HEK293 (cell line): ENCODE results near the gene KRTAP4-6.

Source experiments
- CTCF ChIP-seq: fragments of 450-650 bp; formaldehyde crosslinking; IDR thresholded peaks from 2 replicates; pipeline ENCODE4 v1.5.1; 2016; ENCODE audit warnings: missing biosample characterization, missing genetic modification characterization
- ELK4 ChIP-seq: IDR thresholded peaks from 2 replicates; pipeline ENCODE4 v1.6.1; 2011; ENCODE audit warnings: mild to moderate bottlenecking, low read depth, low read length, borderline replicate concordance
- GLIS1 ChIP-seq: fragments of 450-650 bp; formaldehyde crosslinking; IDR thresholded peaks from 2 replicates; pipeline ENCODE4 v1.5.1; 2016; ENCODE audit warnings: missing biosample characterization, missing genetic modification characterization
- KLF9 ChIP-seq: fragments of 450-650 bp; formaldehyde crosslinking; IDR thresholded peaks from 2 replicates; pipeline ENCODE4 v1.5.1; 2016; ENCODE audit warnings: missing biosample characterization, missing genetic modification characterization, low read depth
- SP2 ChIP-seq: fragments of 450-650 bp; formaldehyde crosslinking; IDR thresholded peaks from 2 replicates; pipeline ENCODE4 v1.5.1; 2016; ENCODE audit warnings: missing biosample characterization, missing genetic modification characterization
- YY1 ChIP-seq: fragments of 450-650 bp; formaldehyde crosslinking; IDR thresholded peaks from 2 replicates; pipeline ENCODE4 v1.5.1; 2018; ENCODE audit warnings: missing biosample characterization, missing genetic modification characterization
- ZNF658 ChIP-seq: fragments of 450-650 bp; formaldehyde crosslinking; IDR thresholded peaks from 2 replicates; pipeline ENCODE4; 2016; ENCODE audit warnings: missing biosample characterization, missing genetic modification characterization
- ZNF677 ChIP-seq: fragments of 450-650 bp; IDR thresholded peaks from 2 replicates; pipeline ENCODE4 v1.5.0; 2018; ENCODE audit warnings: missing biosample characterization, mild to moderate bottlenecking, missing genetic modification characterization, moderate library complexity
- ZNF777 ChIP-seq: fragments of 450-650 bp; formaldehyde crosslinking; IDR thresholded peaks from 2 replicates; pipeline ENCODE4 v1.5.1; 2017; ENCODE audit warnings: missing biosample characterization, missing genetic modification characterization, borderline replicate concordance
- TF ChIP-seq, protein P1 (sequence below): fragments of 450-650 bp; formaldehyde crosslinking; IDR thresholded peaks from 2 replicates; pipeline ENCODE4 v1.5.1; 2016; ENCODE audit warnings: missing biosample characterization, missing genetic modification characterization

DNA sequence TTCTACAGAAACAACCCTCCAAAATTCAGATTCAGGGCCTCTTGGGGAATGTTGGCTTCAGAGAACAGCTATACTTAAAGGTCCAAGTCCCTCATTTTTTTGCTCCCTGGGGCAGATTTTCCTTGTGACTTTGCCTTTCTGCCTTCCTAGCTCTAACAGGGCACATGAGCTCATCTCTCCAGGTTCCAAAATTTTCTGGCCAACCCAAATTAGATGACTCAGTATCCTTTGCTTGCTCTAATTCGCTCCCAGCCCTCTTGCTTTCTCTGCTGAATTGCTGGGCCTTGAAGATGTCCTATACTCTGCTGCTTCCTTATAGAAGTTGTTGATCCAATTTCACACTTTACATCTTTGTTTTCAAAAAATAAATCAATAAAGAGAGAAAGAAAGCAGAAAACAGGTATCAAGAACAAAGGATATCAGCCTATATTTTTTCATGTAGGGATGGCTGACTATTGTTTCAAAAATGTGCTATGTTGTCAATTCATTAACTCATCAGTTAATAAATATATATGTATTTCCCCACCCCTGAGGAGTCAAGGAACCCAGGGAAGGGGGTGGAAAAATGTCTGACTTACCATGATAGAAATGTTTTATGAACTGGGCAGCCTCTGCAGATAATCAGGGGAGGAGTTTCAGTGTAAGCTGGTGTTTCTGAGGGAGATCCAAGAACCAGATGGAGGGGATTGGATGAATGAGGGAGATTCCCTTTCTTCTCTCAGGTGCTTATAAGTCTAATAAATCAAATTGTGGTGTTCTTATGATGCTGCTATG is 38.7 kb upstream of the KRTAP4-6 start:
- TF ChIP-seq ZNF658 (tag by site-specific recombination) (no peak), YY1 (tag by site-specific recombination) (no peak), ZNF777 (tag by site-specific recombination) (no peak), SP2 (no peak), GLIS1 (tag by site-specific recombination) (no peak), KLF9 (tag by site-specific recombination) (no peak), CTCF (tag by site-specific recombination) (no peak), ZNF677 (tag by site-specific recombination) (no peak), ELK4 (no peak)
- TF ChIP-seq, protein P1, sequence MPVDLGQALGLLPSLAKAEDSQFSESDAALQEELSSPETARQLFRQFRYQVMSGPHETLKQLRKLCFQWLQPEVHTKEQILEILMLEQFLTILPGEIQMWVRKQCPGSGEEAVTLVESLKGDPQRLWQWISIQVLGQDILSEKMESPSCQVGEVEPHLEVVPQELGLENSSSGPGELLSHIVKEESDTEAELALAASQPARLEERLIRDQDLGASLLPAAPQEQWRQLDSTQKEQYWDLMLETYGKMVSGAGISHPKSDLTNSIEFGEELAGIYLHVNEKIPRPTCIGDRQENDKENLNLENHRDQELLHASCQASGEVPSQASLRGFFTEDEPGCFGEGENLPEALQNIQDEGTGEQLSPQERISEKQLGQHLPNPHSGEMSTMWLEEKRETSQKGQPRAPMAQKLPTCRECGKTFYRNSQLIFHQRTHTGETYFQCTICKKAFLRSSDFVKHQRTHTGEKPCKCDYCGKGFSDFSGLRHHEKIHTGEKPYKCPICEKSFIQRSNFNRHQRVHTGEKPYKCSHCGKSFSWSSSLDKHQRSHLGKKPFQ, result no peak
